Measurements from ENCODE around the gene HSD11B2. TPM values are rescaled to one million over a fixed set of nuclear protein-coding genes. Genes with fewer than 3 reads are reported as not detected.
A peak's percentile ranks its signal among the peaks of the same experiment; 100 is the strongest.

The HSD11B2 gene
- total RNA-seq, 1 donor from 2014 or later: 6.0 TPM

- peaks cover 3% of the 10 kb centered on the region for H3K9me3 Mint-ChIP-seq (ENCODE audit: unreplicated experiment)
- no peak overlapping the region for H3K27ac Mint-ChIP-seq (ENCODE audit: unreplicated experiment)
- H3K4me1 Mint-ChIP-seq (ENCODE audit: low read depth, unreplicated experiment): peaks cover 9% of the 10 kb centered on the region
- H3K4me3 Mint-ChIP-seq (ENCODE audit: unreplicated experiment): no peak overlapping the region
- no peak for DNase-seq
- H3K27me3 Mint-ChIP-seq (ENCODE audit: unreplicated experiment): no peaks in the 10 kb centered on the region
- TF ChIP-seq CTCF (IDR thresholded peaks at IDR 0.05; ENCODE audit: partially characterized antibody, unreplicated experiment): no peak
- no peaks in the 10 kb centered on the region for H3K36me3 Mint-ChIP-seq (ENCODE audit: unreplicated experiment)
These were observed 47.1 kb downstream of the HSD11B2 start for GRCh38 chr16:67477960-67478554.

- no peaks in the 10 kb centered on the region for H3K36me3 Mint-ChIP-seq (ENCODE audit: unreplicated experiment)
- peaks cover 9% of the 10 kb centered on the region for H3K4me1 Mint-ChIP-seq (ENCODE audit: low read depth, unreplicated experiment)
- peak within 1 kb of the TSS; percentile 99 for H3K4me3 Mint-ChIP-seq (ENCODE audit: unreplicated experiment)
- TF ChIP-seq CTCF (IDR thresholded peaks at IDR 0.05; ENCODE audit: partially characterized antibody, unreplicated experiment): peak; percentile 89
- H3K27ac Mint-ChIP-seq (ENCODE audit: unreplicated experiment): peak within 1 kb of the TSS; percentile 96
- DNase-seq: peak; percentile 99
- H3K27me3 Mint-ChIP-seq (ENCODE audit: unreplicated experiment): no peaks in the 10 kb centered on the region
- peaks cover 3% of the 10 kb centered on the region for H3K9me3 Mint-ChIP-seq (ENCODE audit: unreplicated experiment)
These were observed 50.1 kb downstream of the HSD11B2 start, which contains the start of gene ATP6V0D1 for GRCh38 chr16:67480833-67481560. TSS of gene ATP6V0D1 (minus strand) at chr16:67481157. CDS start at chr16:67481086, 71 bp downstream.

GRCh38 chr16:67481561-67482232 is 50.8 kb downstream of the HSD11B2 start:
- peaks cover 3% of the 10 kb centered on the region for H3K9me3 Mint-ChIP-seq (ENCODE audit: unreplicated experiment)
- DNase-seq: no peak
- TF ChIP-seq CTCF (IDR thresholded peaks at IDR 0.05; ENCODE audit: partially characterized antibody, unreplicated experiment): no peak
- H3K4me3 Mint-ChIP-seq (ENCODE audit: unreplicated experiment): peak overlapping the region; percentile 93
- H3K4me1 Mint-ChIP-seq (ENCODE audit: low read depth, unreplicated experiment): peaks cover 7% of the 10 kb centered on the region
- H3K27me3 Mint-ChIP-seq (ENCODE audit: unreplicated experiment): no peaks in the 10 kb centered on the region
- H3K36me3 Mint-ChIP-seq (ENCODE audit: unreplicated experiment): no peaks in the 10 kb centered on the region
- H3K27ac Mint-ChIP-seq (ENCODE audit: unreplicated experiment): peak overlapping the region; percentile 82

GRCh38 chr16:67482233-67482924 is 51.5 kb downstream of the HSD11B2 start:
- Mint-ChIP-seq H3K9me3 (ENCODE audit: unreplicated experiment) (peaks cover 3% of the 10 kb centered on the region), H3K4me3 (ENCODE audit: unreplicated experiment) (peak overlapping the region; percentile 93), H3K27ac (ENCODE audit: unreplicated experiment) (no peak overlapping the region), H3K36me3 (ENCODE audit: unreplicated experiment) (no peaks in the 10 kb centered on the region), H3K27me3 (ENCODE audit: unreplicated experiment) (peaks cover 2% of the 10 kb centered on the region), H3K4me1 (ENCODE audit: low read depth, unreplicated experiment) (peaks cover 7% of the 10 kb centered on the region)
- DNase-seq: no peak
- TF ChIP-seq CTCF (IDR thresholded peaks at IDR 0.05; ENCODE audit: partially characterized antibody, unreplicated experiment): no peak

Measured in glutamatergic neuron (in vitro differentiated cells).